Ovary (tissue), 9 donors: ENCODE results near the gene ESD. TPM values are rescaled to one million over a fixed set of nuclear protein-coding genes. Genes with fewer than 3 reads are reported as not detected.

Experiments used
- DNase-seq, 5 donors: peaks; one replicate each; pipeline ENCODE4 v3.0.0-alpha.2; 2019 to 2020
- H3K27ac ChIP-seq, 2 donors: fragments of 200-600 bp; one replicate each; pipeline versions ENCODE4 v1.5.1 to v1.8.0; 2019 to 2022
- H3K27me3 ChIP-seq: fragments of 200-600 bp; one replicate; pipeline ENCODE4 v1.8.0; 2022
- H3K36me3 ChIP-seq: fragments of 200-600 bp; sonication (generic); one replicate; pipeline ENCODE4 v1.5.1; 2019
- H3K4me1 ChIP-seq: one replicate; pipeline ENCODE4 v1.8.1; 2013; ENCODE audit warnings: mild to moderate bottlenecking, moderate library complexity; ENCODE audit not compliant: insufficient read depth
- H3K4me3 ChIP-seq: fragments of 200-600 bp; sonication (generic); one replicate; pipeline ENCODE4 v1.5.1; 2017
- H3K9me3 ChIP-seq, 2 donors: fragments of 200-600 bp in 1 of 2; sonication (generic) in 1 of 2; one replicate each; pipeline versions ENCODE4 v1.5.1 to v1.8.1; 2013 to 2019; ENCODE audit warnings: mild to moderate bottlenecking in 1 of 2, moderate library complexity in 1 of 2
- EP300 ChIP-seq: sonication (generic); formaldehyde crosslinking; IDR thresholded peaks from one replicate; pipeline ENCODE4 v1.6.1; 2017; ENCODE audit warnings: antibody characterized with exemption
- POLR2A ChIP-seq: fragments of 450-650 bp; IDR thresholded peaks from one replicate; pipeline ENCODE4 v1.6.1; 2017; ENCODE audit warnings: antibody characterized with exemption, mild to moderate bottlenecking, moderate library complexity
- WGBS, 3 donors: extraction: QIAGEN DNeasy Blood & Tissue Kit in 1 of 3; methylation state at CpG; one replicate each; pipeline versions ENCODE4 v1.1.5 to v1.1.7; 2013 to 2017; 5-methylcytosine and 5-hydroxymethylcytosine counted together
- intact Hi-C, 4 donors: fragments of 100-400 bp; cut with DNase I; formaldehyde crosslinking; loops; one replicate each; pipeline versions ENCODE4 v1.11.0 to v1.15.1; 2022 to 2023
- polyA plus RNA-seq, 2 donors: library from polyadenylated mRNA; stranded (reverse); fragments of 200-250 nt in 1 of 2; fragments of 350-450 nt in 1 of 2; fragmentation: Illumina TruSeq in 1 of 2; extraction: RNeasy Lipid Tissue Mini Kit (QIAGEN cat#74804) in 1 of 2; gene quantifications; one replicate each; pipeline ENCODE4 v1.2.3, GENCODE V29; 2013 to 2014
- total RNA-seq, 7 donors: library from RNA; depleted of rRNA in 2 of 7; stranded (reverse); fragments of >200 nt in 2 of 7; fragmentation: NEBNext Ultra II Directional in 3 of 7; extraction: Animal tissue kit (Norgen Biotek cat#: 25700) in 3 of 7; gene quantifications; one replicate each; pipeline versions ENCODE4 v1.1.0 to v1.2.4, GENCODE V29; 2016 to 2023
- TF ChIP-seq, protein P1 (sequence below), 3 donors: fragments of 450-650 bp in 2 of 3; fragments of 200-600 bp in 1 of 3; IDR thresholded peaks; one replicate each; pipeline versions ENCODE4 v1.5.1 to v1.8.0; 2016 to 2022; ENCODE audit warnings: antibody characterized with exemption in 3 of 3, mild to moderate bottlenecking in 1 of 3
- donor health status: DM: no; HTN: no; CAD: no; lungs with moderate emphysema.
- donor health status: DM: no; HTN: no; CAD: no.
- donor health status: Bipolar disorder and iron deficiency.
- donor health status: DM: yes; HTN: yes; CAD: no.
- donor health status: DM: no; HTN: no; CAD: no.
- donor health status: DM: yes; HTN: yes; CAD: no.

Gene ESD
- total and polyA plus RNA-seq, 9 donors = 104 to 281 (median 115) TPM

- intact Hi-C loops = loop anchor here in 1 of 4 donors (10.0 kb wide), 1 partner anchor 174 kb away; the partner anchor contains the start of gene LRCH1
- H3K4me1 ChIP-seq = no peaks in the 10 kb centered on the region
- H3K4me3 ChIP-seq = no peak overlapping the region
- no peak overlapping the region for H3K27ac ChIP-seq
- WGBS, 3 donors = 88 to 92% (median 91%) methylated on average over 7 of the region's 7 CpGs
- H3K9me3 ChIP-seq = no peaks in the 10 kb centered on the region
- H3K27me3 ChIP-seq = no peaks in the 10 kb centered on the region
- TF ChIP-seq EP300 (no peak), POLR2A (no peak)
- TF ChIP-seq, protein P1, sequence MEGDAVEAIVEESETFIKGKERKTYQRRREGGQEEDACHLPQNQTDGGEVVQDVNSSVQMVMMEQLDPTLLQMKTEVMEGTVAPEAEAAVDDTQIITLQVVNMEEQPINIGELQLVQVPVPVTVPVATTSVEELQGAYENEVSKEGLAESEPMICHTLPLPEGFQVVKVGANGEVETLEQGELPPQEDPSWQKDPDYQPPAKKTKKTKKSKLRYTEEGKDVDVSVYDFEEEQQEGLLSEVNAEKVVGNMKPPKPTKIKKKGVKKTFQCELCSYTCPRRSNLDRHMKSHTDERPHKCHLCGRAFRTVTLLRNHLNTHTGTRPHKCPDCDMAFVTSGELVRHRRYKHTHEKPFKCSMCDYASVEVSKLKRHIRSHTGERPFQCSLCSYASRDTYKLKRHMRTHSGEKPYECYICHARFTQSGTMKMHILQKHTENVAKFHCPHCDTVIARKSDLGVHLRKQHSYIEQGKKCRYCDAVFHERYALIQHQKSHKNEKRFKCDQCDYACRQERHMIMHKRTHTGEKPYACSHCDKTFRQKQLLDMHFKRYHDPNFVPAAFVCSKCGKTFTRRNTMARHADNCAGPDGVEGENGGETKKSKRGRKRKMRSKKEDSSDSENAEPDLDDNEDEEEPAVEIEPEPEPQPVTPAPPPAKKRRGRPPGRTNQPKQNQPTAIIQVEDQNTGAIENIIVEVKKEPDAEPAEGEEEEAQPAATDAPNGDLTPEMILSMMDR (IDR thresholded peaks at IDR 0.05) = no peak
- DNase-seq = no peak
- no peaks in the 10 kb centered on the region for H3K36me3 ChIP-seq
Observed at GRCh38 chr13:46728777-46729176, 68.2 kb downstream of the ESD start.

DNA sequence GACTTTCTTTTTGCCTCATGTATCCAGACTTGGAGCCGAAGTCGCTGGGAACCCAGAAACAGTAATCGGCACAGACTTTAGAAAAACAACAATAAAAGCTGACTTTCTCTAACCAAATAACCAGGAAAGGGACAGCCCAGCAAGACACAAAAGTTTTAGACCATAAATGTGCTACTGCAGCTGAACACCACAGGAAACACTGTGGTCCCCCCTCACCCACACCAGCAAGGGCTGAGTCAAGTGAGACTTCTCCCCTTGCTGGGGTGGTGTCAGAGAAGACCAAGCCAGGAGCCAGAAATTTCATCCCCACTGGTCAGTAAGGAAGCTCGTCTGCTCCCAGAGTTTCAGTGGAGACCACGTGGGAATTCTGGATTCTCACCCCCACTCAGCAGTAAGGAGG is 70.6 kb downstream of the ESD start:
- Histone ChIP-seq H3K9me3 (no peaks in the 10 kb centered on the region), H3K27me3 (no peaks in the 10 kb centered on the region), H3K36me3 (no peaks in the 10 kb centered on the region), H3K4me3 (no peak overlapping the region), H3K27ac (no peak overlapping the region), H3K4me1 (no peaks in the 10 kb centered on the region)
- DNase-seq = no peak
- intact Hi-C loops = loop anchor here in 1 of 4 donors (10.0 kb wide), 1 partner anchor 172 kb away; the partner anchor contains the start of gene LRCH1
- WGBS, 3 donors = 88 to 91% (median 88%) methylated on average over 5 of the region's 5 CpGs
- TF ChIP-seq EP300 = no peak
- no peak for TF ChIP-seq POLR2A
- TF ChIP-seq, protein P1 (IDR thresholded peaks at IDR 0.05) = no peak

Other genes starting within 250 kb of the ESD start
- 10 to 100 TPM; 10.1 to 19.3 (median 15.8) TPM for gene LRCH1, start 244.0 kb downstream of the ESD start, total RNA-seq
- 10 to 100 TPM in 1 of 2 donors, 1 to 10 TPM in 1; 7.6 to 18.8 TPM for gene LRCH1, start 244.0 kb downstream of the ESD start, polyA plus RNA-seq
- gene HTR2A, start 99.9 kb upstream of the ESD start, total RNA-seq = under 1 TPM in 6 of 7 donors, not detected in 1; 0.05 to 0.69 (median 0.14) TPM
- under 1 TPM; 0.42 to 0.88 TPM for gene HTR2A, start 99.9 kb upstream of the ESD start, polyA plus RNA-seq